OCI-LY1 (cell line): ENCODE data around the gene COX19.

Source experiments
- H2AFZ ChIP-seq: fragments of 200-600 bp; sonication (generic), shearing (Covaris generic); 2 replicates; pipeline ENCODE4 v1.6.0; 2014; ENCODE audit warnings: antibody characterized with exemption, mild to moderate bottlenecking, low read length
- H3F3A ChIP-seq: fragments of 200-600 bp; sonication (generic), shearing (Covaris generic); 2 replicates; pipeline ENCODE4 v1.6.0; 2014; ENCODE audit warnings: mild to moderate bottlenecking, antibody characterized with exemption, low read length, moderate library complexity; ENCODE audit not compliant: insufficient read depth
- H3K27ac ChIP-seq: fragments of 200-600 bp; sonication (generic); 2 replicates; pipeline ENCODE4 v1.5.1; 2014; ENCODE audit warnings: low read length, mixed run types, mild to moderate bottlenecking, low read depth; ENCODE audit not compliant: poor library complexity, severe bottlenecking
- H3K27me3 ChIP-seq: fragments of 200-600 bp; sonication (generic); 2 replicates; pipeline ENCODE4 v1.6.0; 2014; ENCODE audit warnings: antibody characterized with exemption, mild to moderate bottlenecking, low read length, moderate library complexity; ENCODE audit not compliant: insufficient read depth
- H3K36me3 ChIP-seq: fragments of 200-600 bp; sonication (generic); 2 replicates; pipeline ENCODE4 v1.6.1; 2014; ENCODE audit warnings: mild to moderate bottlenecking, antibody characterized with exemption, low read length, moderate library complexity, mixed read lengths; ENCODE audit not compliant: insufficient read depth
- H3K4me1 ChIP-seq: fragments of 200-600 bp; sonication (generic); 2 replicates; pipeline ENCODE4 v1.5.1; 2014; ENCODE audit warnings: mild to moderate bottlenecking, low read length, moderate library complexity; ENCODE audit not compliant: insufficient read depth, severe bottlenecking
- H3K4me2 ChIP-seq: fragments of 200-600 bp; sonication (generic), shearing (Covaris generic); 2 replicates; pipeline ENCODE4 v1.6.1; 2014; ENCODE audit warnings: low read length
- H3K4me3 ChIP-seq: fragments of 200-600 bp; sonication (generic); 2 replicates; pipeline ENCODE4 v1.5.1; 2014; ENCODE audit warnings: low read length, low read depth, mild to moderate bottlenecking, mixed read lengths; ENCODE audit not compliant: poor library complexity, severe bottlenecking
- H3K79me2 ChIP-seq: fragments of 200-600 bp; shearing (Covaris generic); 2 replicates; pipeline ENCODE4 v1.6.1; 2016; ENCODE audit warnings: mixed run types, low read length, mixed read lengths; ENCODE audit not compliant: insufficient read depth
- H3K9ac ChIP-seq: fragments of 200-600 bp; sonication (generic), shearing (Covaris generic); 2 replicates; pipeline ENCODE4 v1.6.1; 2014; ENCODE audit warnings: mild to moderate bottlenecking, low read length, mixed read lengths
- H3K9me2 ChIP-seq: fragments of 200-600 bp; sonication (generic), shearing (Covaris generic); 2 replicates; pipeline ENCODE4 v1.6.1; 2014; ENCODE audit warnings: low read depth, mild to moderate bottlenecking, low read length, mixed read lengths
- H3K9me3 ChIP-seq: fragments of 200-600 bp; shearing (Covaris generic); 2 replicates; pipeline ENCODE4 v1.6.1; 2014; ENCODE audit warnings: low read length, mixed read lengths
- H4K20me1 ChIP-seq: fragments of 200-600 bp; sonication (generic), shearing (Covaris generic); 2 replicates; pipeline ENCODE4 v1.6.0; 2016; ENCODE audit warnings: mild to moderate bottlenecking, low read length; ENCODE audit not compliant: insufficient read depth
- EZH2 ChIP-seq: fragments of 200-600 bp; sonication (generic), shearing (Covaris generic); IDR thresholded peaks from 2 replicates; pipeline ENCODE4 v1.8.0; 2017; ENCODE audit warnings: borderline replicate concordance, mixed run types, mild to moderate bottlenecking, antibody characterized with exemption, low read length, moderate library complexity, mixed read lengths
- TF ChIP-seq, protein P1 (sequence below): fragments of 200-600 bp; sonication (generic), shearing (Covaris generic); IDR thresholded peaks from 2 replicates; pipeline ENCODE4 v1.5.1; 2017; ENCODE audit warnings: mild to moderate bottlenecking, antibody characterized with exemption, low read length, moderate library complexity, mixed read lengths

Gene COX19

GRCh38 chr7:917255-918117 lies 57.9 kb downstream of the COX19 start:
- Histone ChIP-seq H3K4me3 (no peak overlapping the region), H4K20me1 (no peaks in the 10 kb centered on the region), H3K9ac (no peak overlapping the region), H3K4me1 (no peaks in the 10 kb centered on the region), H3K36me3 (no peaks in the 10 kb centered on the region), H3K79me2 (no peaks in the 10 kb centered on the region), H3F3A (no peaks in the 10 kb centered on the region), H3K4me2 (no peak overlapping the region), H3K9me3 (no peaks in the 10 kb centered on the region), H3K27me3 (peaks cover 16% of the 10 kb centered on the region; the same call in 1 of the 2 replicates), H2AFZ (no peak overlapping the region), H3K9me2 (no peaks in the 10 kb centered on the region), H3K27ac (no peak overlapping the region)
- no peak for TF ChIP-seq EZH2
- TF ChIP-seq, protein P1, sequence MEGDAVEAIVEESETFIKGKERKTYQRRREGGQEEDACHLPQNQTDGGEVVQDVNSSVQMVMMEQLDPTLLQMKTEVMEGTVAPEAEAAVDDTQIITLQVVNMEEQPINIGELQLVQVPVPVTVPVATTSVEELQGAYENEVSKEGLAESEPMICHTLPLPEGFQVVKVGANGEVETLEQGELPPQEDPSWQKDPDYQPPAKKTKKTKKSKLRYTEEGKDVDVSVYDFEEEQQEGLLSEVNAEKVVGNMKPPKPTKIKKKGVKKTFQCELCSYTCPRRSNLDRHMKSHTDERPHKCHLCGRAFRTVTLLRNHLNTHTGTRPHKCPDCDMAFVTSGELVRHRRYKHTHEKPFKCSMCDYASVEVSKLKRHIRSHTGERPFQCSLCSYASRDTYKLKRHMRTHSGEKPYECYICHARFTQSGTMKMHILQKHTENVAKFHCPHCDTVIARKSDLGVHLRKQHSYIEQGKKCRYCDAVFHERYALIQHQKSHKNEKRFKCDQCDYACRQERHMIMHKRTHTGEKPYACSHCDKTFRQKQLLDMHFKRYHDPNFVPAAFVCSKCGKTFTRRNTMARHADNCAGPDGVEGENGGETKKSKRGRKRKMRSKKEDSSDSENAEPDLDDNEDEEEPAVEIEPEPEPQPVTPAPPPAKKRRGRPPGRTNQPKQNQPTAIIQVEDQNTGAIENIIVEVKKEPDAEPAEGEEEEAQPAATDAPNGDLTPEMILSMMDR = no peak

- Histone ChIP-seq H3K27ac (no peak overlapping the region), H3K79me2 (no peaks in the 10 kb centered on the region), H2AFZ (no peak overlapping the region), H3K4me3 (no peak overlapping the region), H3K9me2 (no peaks in the 10 kb centered on the region), H3F3A (no peaks in the 10 kb centered on the region), H3K36me3 (no peaks in the 10 kb centered on the region), H3K4me1 (no peaks in the 10 kb centered on the region), H4K20me1 (no peaks in the 10 kb centered on the region), H3K27me3 (peaks cover 13% of the 10 kb centered on the region; the same call in 1 of the 2 replicates), H3K9me3 (no peaks in the 10 kb centered on the region), H3K4me2 (no peak overlapping the region), H3K9ac (no peak overlapping the region)
- no peak for TF ChIP-seq EZH2
- TF ChIP-seq, protein P1 = no peak
Observed at GRCh38 chr7:916291-916941, 58.9 kb downstream of the COX19 start.
